T-helper 2 cell treated with Interferon-gamma antibody and Interleukin-4, amounts not matched to agents 5 μg/mL and 100 μg/mL, for 36 hours (primary cell): Measurements from ENCODE around the gene AFAP1.

Experiments used
- DNase-seq: peaks from one replicate; pipeline ENCODE4 v3.0.0; 2021; ENCODE audit warnings: low spot score
- H3K27ac Mint-ChIP-seq: one replicate; pipeline ENCODE4 v1.8.0; 2021; ENCODE audit warnings: mild to moderate bottlenecking, mixed read lengths
- H3K27me3 Mint-ChIP-seq: one replicate; pipeline ENCODE4 v1.8.0; 2021; ENCODE audit warnings: low read depth, mixed read lengths
- H3K36me3 Mint-ChIP-seq: one replicate; pipeline ENCODE4 v1.8.0; 2021; ENCODE audit warnings: low read depth, mixed read lengths
- H3K4me1 Mint-ChIP-seq: one replicate; pipeline ENCODE4 v1.8.0; 2021; ENCODE audit warnings: low read depth, mixed read lengths
- H3K4me3 Mint-ChIP-seq: one replicate; pipeline ENCODE4 v1.8.0; 2022; ENCODE audit warnings: mild to moderate bottlenecking, moderate library complexity, mixed read lengths
- H3K9me3 Mint-ChIP-seq: one replicate; pipeline ENCODE4 v1.8.0; 2021; ENCODE audit warnings: mixed read lengths

Gene AFAP1

DNA sequence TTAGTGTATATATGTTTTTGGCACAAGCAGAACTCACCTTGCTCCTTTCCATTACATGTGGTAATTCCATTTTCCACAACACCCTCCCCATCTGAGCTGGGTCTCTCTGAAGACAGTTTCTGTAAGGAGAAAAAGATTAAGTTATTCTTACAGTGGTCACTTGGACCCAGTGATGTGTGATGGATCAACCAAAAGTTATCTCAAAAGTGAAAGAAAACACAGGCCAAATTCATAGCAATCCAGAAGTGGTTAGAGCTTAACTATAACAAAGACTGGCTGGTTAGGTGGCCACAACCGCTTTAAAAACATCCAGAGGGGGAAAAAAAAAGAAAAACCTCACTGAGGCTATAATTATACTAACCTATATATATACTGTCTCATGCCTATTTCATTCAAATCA is 123.7 kb downstream of the AFAP1 start:
- no peak for DNase-seq
- Mint-ChIP-seq H3K27ac (no peak overlapping the region), H3K4me1 (peaks cover 3% of the 10 kb centered on the region), H3K36me3 (no peaks in the 10 kb centered on the region), H3K4me3 (no peak overlapping the region), H3K27me3 (no peaks in the 10 kb centered on the region), H3K9me3 (no peaks in the 10 kb centered on the region)

DNA sequence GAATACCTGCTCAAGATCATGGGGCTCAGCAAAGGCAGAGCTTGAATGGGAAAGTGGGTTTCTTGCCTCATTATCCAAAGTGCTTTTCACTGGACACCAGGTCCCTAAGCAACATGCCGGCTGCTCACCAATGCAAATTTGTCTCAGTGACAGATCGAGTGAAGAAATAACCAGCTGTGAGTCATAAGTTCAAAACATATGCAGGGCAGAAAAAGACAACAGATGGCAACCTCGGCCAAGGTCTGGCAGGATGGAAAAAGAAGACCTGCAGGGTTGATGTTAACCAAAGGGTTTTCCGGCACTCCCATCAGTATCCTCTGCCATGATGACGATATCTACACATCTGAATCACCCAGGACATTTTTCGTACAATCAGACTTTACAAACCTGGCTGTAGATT is 124.1 kb downstream of the AFAP1 start:
- Mint-ChIP-seq H3K4me1 (peaks cover 3% of the 10 kb centered on the region), H3K36me3 (no peaks in the 10 kb centered on the region), H3K27ac (no peak overlapping the region), H3K27me3 (no peaks in the 10 kb centered on the region), H3K4me3 (no peak overlapping the region), H3K9me3 (no peaks in the 10 kb centered on the region)
- DNase-seq: no peak

DNA sequence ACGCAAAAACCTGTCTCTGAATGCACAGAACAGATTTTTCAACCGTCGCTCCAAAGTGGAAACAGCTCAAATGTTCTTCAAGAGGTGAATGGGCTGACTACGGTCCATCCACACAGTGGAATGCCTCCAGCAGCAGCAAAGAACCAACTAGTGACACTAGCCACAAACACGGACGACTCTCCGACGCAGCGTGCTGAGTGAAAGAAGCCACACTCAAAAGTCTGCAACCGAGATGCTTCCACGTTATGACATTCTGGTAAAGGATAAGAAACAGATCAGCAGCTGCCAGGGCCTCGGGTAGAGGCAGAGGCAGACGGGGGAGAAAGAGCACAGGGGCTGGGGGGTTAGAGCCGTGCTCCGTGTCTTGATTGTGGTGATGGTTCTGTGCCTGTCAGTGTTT is 125.2 kb downstream of the AFAP1 start:
- no peak overlapping the region for H3K27ac Mint-ChIP-seq

DNA sequence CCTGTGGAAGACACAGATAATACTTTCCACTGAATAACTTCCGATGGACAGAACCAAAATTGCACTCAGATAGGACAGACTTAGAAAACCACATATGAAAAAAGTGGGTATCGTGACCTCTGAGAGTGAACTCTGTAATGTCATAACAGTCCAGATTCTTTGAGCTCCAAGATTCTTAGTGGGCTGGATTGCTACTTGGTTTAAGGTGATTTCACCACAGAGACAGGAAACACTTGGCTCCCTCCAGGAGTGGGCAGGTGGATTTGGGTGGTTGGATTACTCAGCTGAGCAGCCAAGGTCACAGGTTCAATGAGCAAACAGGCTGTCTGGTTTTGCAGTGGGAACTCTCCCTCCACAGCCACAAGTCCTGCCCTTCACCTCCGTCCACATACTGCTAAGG is 126.0 kb downstream of the AFAP1 start:
- Mint-ChIP-seq H3K27ac (no peak overlapping the region), H3K4me1 (peaks cover 4% of the 10 kb centered on the region), H3K27me3 (no peaks in the 10 kb centered on the region), H3K36me3 (peaks cover 1% of the 10 kb centered on the region), H3K9me3 (no peaks in the 10 kb centered on the region), H3K4me3 (no peak overlapping the region)
- DNase-seq: no peak

More for the DNA sequence above, 125.2 kb downstream of the AFAP1 start:
- Mint-ChIP-seq H3K36me3 (no peaks in the 10 kb centered on the region), H3K27me3 (no peaks in the 10 kb centered on the region), H3K9me3 (no peaks in the 10 kb centered on the region), H3K4me3 (no peak overlapping the region), H3K4me1 (peaks cover 3% of the 10 kb centered on the region)
- no peak for DNase-seq

GRCh38 chr4:7812921-7813320 is 126.7 kb downstream of the AFAP1 start:
- H3K4me3 Mint-ChIP-seq: no peak overlapping the region
- DNase-seq: no peak
- H3K27me3 Mint-ChIP-seq: no peaks in the 10 kb centered on the region
- no peaks in the 10 kb centered on the region for H3K9me3 Mint-ChIP-seq
- no peak overlapping the region for H3K27ac Mint-ChIP-seq
- peaks cover 4% of the 10 kb centered on the region for H3K36me3 Mint-ChIP-seq
- H3K4me1 Mint-ChIP-seq: peaks cover 5% of the 10 kb centered on the region

- Mint-ChIP-seq H3K4me3 (no peak overlapping the region), H3K36me3 (peaks cover 4% of the 10 kb centered on the region), H3K4me1 (peaks cover 5% of the 10 kb centered on the region), H3K27me3 (no peaks in the 10 kb centered on the region), H3K27ac (no peak overlapping the region), H3K9me3 (no peaks in the 10 kb centered on the region)
- no peak for DNase-seq
Observed at GRCh38 chr4:7812231-7812857, 127.3 kb downstream of the AFAP1 start.

- H3K27me3 Mint-ChIP-seq: no peaks in the 10 kb centered on the region
- no peak overlapping the region for H3K27ac Mint-ChIP-seq
- no peak for DNase-seq
- peaks cover 5% of the 10 kb centered on the region for H3K4me1 Mint-ChIP-seq
- H3K4me3 Mint-ChIP-seq: no peak overlapping the region
- no peaks in the 10 kb centered on the region for H3K9me3 Mint-ChIP-seq
- peaks cover 4% of the 10 kb centered on the region for H3K36me3 Mint-ChIP-seq
Observed at GRCh38 chr4:7811536-7812191, 128.0 kb downstream of the AFAP1 start.

- no peak for DNase-seq
- Mint-ChIP-seq H3K4me1 (peaks cover 5% of the 10 kb centered on the region), H3K36me3 (peaks cover 4% of the 10 kb centered on the region)
Observed at GRCh38 chr4:7810783-7811535, 128.7 kb downstream of the AFAP1 start.

GRCh38 chr4:7808752-7809151 is 130.9 kb downstream of the AFAP1 start:
- H3K27me3 Mint-ChIP-seq: no peaks in the 10 kb centered on the region
- H3K36me3 Mint-ChIP-seq: peaks cover 4% of the 10 kb centered on the region
- no peak overlapping the region for H3K4me3 Mint-ChIP-seq
- H3K4me1 Mint-ChIP-seq: peaks cover 9% of the 10 kb centered on the region
- H3K27ac Mint-ChIP-seq: no peak overlapping the region
- H3K9me3 Mint-ChIP-seq: no peaks in the 10 kb centered on the region
- DNase-seq: no peak

More at GRCh38 chr4:7810783-7811535, 128.7 kb downstream of the AFAP1 start:
- H3K4me3 Mint-ChIP-seq: no peak overlapping the region
- H3K27ac Mint-ChIP-seq: no peak overlapping the region
- H3K9me3 Mint-ChIP-seq: no peaks in the 10 kb centered on the region
- no peaks in the 10 kb centered on the region for H3K27me3 Mint-ChIP-seq

- DNase-seq: no peak
- H3K27me3 Mint-ChIP-seq: no peaks in the 10 kb centered on the region
- H3K4me3 Mint-ChIP-seq: no peak overlapping the region
- H3K36me3 Mint-ChIP-seq: peaks cover 4% of the 10 kb centered on the region
- peaks cover 8% of the 10 kb centered on the region for H3K4me1 Mint-ChIP-seq
- H3K9me3 Mint-ChIP-seq: no peaks in the 10 kb centered on the region
- H3K27ac Mint-ChIP-seq: no peak overlapping the region
Observed at GRCh38 chr4:7808181-7808580, 131.5 kb downstream of the AFAP1 start.

GRCh38 chr4:7807351-7807921 is 132.2 kb downstream of the AFAP1 start:
- Mint-ChIP-seq H3K36me3 (peaks cover 4% of the 10 kb centered on the region), H3K9me3 (no peaks in the 10 kb centered on the region), H3K4me1 (peaks cover 8% of the 10 kb centered on the region), H3K27ac (no peak overlapping the region), H3K27me3 (no peaks in the 10 kb centered on the region), H3K4me3 (no peak overlapping the region)
- DNase-seq: no peak

DNA sequence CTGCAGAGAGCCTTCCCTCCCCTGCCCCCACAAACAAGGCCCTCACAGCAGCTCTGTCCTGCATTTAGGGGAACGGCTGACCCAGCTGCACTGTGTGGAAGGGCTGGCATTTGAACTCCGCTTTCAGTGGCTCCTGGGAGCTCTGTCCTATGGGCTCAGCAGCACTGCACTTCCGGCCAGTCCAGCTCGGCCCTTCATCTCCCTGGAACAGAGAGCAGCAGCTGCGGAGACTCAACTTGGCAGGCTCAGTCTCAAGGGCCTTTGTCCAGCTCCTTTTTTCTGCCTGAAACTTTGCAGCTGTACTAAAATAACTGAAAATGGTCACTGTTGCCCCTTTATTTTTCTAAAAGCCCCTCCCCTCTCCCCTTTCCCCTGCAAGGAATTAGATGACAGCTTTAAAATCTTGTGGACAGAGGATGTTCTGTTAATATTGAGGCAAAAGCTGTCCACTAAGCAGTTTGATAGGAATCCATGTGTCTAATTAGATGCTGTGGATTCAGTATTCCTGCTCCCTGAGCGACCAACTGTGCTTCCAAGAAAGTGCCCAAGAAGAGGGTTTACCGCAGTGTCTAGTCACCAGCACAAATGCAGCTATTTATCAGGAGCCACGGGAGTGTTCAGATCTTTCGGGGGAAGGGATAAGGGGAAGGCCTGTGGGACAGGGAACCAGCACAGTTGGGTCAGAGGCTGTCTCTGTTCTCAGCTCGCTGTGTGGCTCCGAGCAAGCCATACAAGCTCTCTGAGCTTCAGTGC is 133.1 kb downstream of the AFAP1 start:
- Mint-ChIP-seq H3K9me3 (no peaks in the 10 kb centered on the region), H3K36me3 (peaks cover 4% of the 10 kb centered on the region), H3K27ac (no peak overlapping the region), H3K4me3 (no peak overlapping the region), H3K27me3 (no peaks in the 10 kb centered on the region), H3K4me1 (peaks cover 14% of the 10 kb centered on the region)
- DNase-seq: no peak

- no peaks in the 10 kb centered on the region for H3K9me3 Mint-ChIP-seq
- H3K4me1 Mint-ChIP-seq: peaks cover 14% of the 10 kb centered on the region
- DNase-seq: no peak
- H3K27ac Mint-ChIP-seq: no peak overlapping the region
- H3K36me3 Mint-ChIP-seq: peaks cover 4% of the 10 kb centered on the region
- no peaks in the 10 kb centered on the region for H3K27me3 Mint-ChIP-seq
- no peak overlapping the region for H3K4me3 Mint-ChIP-seq
Observed at GRCh38 chr4:7805533-7806337, 133.9 kb downstream of the AFAP1 start.
